GM18502 (cell line): Measurements from ENCODE around the gene RAN.
"Not testable (repeated sequence)": the region's sequence is repeated elsewhere in the genome, so short reads cannot be mapped to it uniquely, and the experiment has no call there.

Experiments used
- ATAC-seq: cut with Tn5 transposase; IDR thresholded peaks from one replicate; pipeline ENCODE4 v1.9.1; 2021; ENCODE audit warnings: mild to moderate bottlenecking; ENCODE audit not compliant: unreplicated experiment, poor library complexity

Gene RAN

DNA sequence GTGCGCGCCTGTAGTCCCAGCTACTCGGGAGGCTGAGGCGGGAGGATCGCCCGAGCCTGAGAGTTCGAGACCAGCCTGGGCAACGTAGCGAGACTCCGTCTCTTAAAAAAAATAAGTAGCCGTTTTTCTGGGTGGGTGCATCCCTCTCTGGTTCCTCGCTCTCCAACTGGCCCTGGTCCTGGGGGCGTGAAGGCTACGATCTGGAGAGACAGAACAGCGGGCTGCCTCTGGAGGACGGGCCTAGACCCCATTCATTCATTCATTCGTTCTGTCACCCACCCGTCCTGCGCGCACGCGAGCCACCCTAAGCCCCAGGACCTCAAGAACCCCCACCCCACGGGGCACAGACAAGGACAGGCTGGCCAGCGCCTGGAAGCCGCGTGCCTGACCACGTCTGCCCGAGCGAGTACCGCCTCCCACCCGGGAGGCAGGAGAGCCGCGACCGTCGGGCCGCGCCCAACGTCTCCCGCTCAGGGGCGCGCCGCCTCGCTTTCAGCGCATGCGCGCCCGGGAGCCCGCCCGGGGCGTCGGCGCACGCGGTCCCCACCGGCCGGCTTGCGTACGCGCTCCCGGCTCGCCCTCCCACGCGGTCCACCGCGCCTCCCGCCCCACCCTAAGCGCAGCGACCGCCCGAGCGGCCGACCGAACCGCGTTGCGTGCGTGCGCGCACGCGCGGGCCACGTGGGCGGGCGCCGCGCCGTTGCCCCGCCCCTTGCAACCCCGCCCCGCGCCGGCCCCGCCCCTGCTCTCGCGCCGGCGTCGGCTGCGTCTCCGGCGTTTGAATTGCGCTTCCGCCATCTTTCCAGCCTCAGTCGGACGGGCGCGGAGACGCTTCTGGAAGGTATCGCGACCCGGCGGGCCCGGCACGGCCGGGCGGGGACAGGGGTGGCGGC is at the start of gene RAN:
Gene RAN (plus strand): TSS at position 781 of the 893 bp plus-strand sequence. CDS start 528 bp downstream, outside the sequence.
- ATAC-seq: peak; percentile 67

- ATAC-seq: no peak
Observed at GRCh38 chr12:130825771-130826150, 46.1 kb upstream of the RAN start.

DNA sequence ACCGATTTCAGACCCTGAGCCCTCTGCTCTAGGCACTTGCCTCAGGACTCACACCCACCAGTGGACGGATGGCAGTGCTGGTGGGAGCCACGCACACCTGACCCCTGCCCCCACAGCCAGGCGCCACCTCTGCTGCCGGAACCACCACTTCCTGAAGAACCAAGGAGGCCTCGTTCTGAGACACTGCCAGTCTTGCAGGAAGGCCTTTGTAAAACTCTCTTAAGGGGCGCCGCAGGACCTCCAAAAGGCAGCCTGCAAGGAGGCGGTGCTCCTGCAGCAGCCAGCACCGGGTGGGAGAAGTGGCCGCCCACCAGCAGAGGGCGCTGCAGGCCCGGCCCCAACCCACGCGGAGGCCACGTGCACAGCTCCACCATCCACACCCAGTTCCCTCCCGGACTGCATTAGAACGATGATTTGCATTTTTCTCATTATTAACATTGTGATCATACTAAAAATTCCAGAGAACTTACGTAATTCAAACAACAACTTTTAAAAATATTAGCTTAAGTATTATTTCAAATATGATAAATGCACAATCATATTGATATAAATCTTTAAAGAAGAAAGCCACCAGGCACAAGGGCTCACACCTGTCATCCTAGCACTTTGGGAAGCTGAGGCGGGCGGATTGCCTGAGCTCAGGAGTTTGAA is 45.6 kb upstream of the RAN start:
- no peak for ATAC-seq

GRCh38 chr12:130827432-130827831 is 44.4 kb upstream of the RAN start:
- ATAC-seq: no peak

DNA sequence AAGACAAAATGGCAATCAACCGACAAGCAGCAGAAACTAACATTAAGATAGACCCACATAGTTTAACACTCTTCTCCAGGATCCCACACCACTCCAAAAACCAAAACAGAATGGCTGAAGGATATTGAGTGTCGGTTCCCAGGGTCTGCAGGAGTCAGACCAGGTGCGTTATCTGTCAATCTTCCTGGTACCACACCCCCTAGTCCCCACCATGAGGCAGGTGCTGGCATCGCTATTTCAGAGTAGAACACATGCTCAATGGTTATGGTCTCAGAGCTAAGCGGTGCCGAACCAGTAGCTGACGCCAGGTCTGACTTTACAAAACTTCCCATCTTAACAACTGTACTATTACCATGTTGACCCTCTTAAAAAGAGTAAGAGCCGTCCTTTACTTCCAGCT is 43.0 kb upstream of the RAN start:
- no peak for ATAC-seq

DNA sequence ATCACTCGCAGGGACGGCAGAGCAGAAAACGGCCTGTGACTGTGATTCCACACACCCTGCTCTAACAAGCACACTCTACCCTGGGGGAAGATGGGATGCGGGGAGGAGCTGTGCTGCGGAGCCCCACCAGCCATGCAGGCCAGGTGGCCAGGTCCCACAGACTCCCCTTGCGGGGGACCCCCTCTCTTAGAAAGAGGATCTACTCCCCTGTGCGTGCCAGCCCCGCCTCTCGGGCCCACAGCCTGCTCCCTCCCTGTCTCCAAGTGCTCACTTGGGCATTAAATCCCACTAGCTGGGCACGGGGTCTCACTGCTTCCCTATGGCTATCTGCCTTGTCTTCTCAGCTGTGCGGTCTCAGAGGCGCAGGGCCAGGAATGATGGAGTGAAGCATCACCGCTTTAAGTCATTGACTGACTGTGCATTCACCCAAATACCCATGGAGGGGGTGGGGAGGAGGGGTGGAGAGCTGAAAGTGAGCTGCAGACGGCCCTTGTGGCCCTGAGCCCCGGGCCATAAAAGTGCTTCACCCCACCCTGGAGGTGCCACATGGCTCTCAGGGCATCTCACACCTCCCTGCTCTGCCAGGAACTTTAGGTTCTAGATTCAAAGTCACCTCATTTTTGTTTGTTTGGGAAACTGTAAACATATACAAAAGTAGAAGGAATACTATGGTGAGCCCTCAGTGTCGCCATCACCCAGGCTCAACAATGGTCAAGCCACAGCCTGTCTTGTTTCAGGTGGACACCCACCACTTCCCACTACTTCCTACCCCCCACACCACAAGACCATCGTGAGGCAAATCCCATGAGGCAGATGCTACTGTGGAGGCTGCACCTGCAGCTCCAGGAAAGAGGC is 42.2 kb upstream of the RAN start:
- no peak for ATAC-seq

- no peak for ATAC-seq
Observed at GRCh38 chr12:130830246-130830551, 41.7 kb upstream of the RAN start.

DNA sequence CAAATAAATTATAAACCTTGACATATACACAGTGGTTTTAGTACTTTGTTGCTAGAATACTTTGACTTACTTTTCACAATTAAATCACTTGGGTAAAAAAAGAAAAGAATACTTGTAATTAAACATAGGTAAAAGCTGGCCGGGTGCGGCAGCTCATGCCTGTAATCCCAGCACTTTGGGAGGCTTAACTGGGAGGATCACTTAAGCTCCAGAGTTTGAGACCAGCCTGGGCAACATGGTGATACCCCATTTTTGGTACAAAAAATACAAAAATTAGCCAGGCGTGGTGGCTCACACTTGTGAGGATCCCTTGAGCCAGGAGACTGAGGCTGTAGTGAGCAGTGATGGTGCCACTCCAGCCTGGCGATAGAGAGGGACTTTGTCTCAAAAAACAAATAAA is 40.6 kb upstream of the RAN start:
- no peak for ATAC-seq

GRCh38 chr12:130831876-130832405 is 39.9 kb upstream of the RAN start:
- ATAC-seq: no peak

- no peak for ATAC-seq
Observed at GRCh38 chr12:130832561-130833209, 39.2 kb upstream of the RAN start.

GRCh38 chr12:130835011-130835410 is 36.9 kb upstream of the RAN start:
- ATAC-seq: no peak

- no peak for ATAC-seq
Observed at GRCh38 chr12:130835436-130835835, 36.4 kb upstream of the RAN start.

GRCh38 chr12:130838284-130838950 is 33.4 kb upstream of the RAN start:
- ATAC-seq: peak; percentile 50

DNA sequence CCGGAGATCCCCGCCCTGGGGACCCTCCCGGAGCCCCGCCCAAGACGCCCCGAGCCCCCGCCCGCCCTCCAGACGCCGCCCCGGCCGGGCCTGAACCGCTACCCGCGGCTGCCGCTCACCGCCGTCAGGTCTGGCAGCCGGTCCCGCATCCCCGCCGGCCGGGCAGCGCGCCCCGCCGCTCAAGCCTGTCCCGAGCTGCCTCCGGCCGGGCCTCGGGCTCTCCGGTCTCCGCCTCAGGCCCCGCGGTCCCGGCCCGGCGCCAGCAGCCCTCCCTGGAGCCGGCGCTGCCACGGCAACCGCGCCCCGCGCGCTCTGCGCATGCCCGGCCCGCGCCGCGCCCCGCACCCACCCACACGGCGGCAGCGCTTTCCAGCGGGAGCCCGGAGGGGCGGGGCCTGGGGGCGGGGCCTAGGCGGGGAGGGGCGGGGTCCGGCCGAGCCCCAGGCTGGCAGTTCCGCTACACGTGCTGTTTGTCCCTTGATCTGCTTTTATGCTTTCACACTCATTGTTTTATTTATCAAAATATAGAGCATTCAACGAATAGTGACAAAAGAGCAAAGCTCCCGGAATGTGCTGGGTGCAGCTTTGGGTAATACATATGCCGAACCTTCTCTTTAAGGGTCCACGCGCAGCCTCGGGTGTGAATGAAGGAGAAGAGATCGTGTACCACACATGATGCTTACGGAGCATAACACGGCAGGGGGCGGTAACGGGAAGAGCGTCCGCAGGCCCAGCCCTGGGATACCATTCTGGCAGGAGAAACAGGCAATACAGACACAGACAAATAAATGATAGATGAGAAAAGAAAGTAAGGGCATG is 32.7 kb upstream of the RAN start, which contains the start of gene STX2:
Gene STX2 (minus strand): TSS at position 300 of the 819 bp plus-strand sequence. CDS start 151 bp downstream, at position 149.
- peak; percentile 78 for ATAC-seq

DNA sequence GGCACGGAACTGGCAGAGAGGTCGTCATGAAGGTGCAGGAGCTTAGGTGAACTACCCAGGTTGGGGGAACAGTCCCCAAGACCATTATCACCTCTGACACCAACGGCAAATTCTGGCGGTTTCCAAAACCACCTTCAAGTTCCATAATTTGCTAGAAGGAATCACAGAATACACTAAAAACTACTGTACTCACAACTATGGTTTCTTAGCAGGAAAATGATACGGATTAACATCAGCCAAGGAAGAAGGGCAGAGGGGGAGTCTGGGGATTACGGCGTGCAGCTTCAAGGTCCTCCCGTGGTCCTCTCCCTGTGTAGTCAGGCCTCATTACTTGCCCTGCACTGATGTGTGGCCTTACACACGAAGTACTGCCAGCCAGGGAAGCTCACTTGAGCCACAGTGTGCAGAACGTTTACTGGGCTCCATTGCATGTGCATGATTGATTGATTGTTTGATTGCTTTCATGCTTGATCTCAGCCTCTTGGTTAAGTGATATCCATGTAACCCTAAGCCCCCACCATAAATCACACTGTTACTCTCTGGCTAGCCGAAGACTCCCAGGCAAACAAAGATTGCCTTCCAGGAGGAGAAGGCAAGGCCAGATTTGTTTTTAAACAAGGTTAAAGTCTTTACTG is 32.0 kb upstream of the RAN start:
- ATAC-seq: no peak

DNA sequence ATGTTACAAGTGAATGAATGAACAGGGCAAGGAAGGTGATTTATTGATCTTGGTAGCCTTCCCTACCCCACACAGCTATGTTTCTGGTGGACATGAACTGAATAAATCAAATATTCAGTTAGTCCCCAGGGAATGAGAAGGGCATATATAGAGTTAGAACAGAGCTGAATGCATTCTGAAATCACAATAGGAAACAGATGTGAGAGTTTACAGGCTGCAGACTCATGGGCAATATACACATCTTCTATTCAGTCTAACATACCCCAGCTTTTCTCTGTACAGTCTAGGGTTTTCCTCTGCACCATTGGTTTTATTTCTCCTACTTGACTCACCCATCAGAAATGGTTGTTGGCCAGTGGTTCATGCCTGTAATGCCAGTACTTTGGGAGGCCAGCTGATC is 25.5 kb upstream of the RAN start:
- ATAC-seq: no peak

DNA sequence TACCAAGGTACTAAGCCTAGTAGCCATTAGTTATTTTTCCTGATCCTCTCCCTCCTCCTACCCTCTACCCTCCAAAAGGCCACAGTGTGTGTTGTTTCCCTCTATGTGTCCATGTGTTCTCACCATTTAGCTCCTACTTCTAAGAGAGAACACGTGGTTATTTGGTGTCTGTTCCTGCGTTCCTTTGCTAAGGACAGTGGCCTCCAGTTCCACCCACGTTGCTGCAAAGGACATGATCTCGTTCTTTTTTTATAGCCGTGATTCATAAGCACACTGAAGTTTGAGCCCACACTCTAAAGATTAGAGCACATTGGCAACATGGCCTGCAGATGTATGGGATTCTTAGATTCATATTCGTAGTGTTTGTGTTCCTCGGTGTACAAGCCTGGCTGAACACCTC is 24.8 kb upstream of the RAN start:
- no peak for ATAC-seq

DNA sequence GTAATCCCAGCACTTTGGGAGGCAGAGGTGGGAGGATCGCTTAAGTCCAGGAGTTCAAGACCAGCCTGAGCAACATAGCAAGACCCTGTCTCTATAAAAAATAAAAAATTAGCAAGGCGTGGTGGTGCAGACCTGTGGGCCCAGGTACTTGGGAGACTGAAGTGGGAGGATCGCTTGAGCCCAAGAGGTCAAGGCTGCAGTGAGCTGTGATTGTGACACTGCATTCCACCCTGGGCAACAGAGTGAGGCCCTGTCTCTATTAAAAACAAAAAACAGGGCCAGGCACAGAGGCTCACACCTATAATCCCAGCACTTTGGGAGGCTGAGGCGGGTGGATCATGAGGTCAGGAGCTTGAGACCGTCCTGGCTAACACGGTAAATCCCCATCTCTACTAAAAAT is 23.8 kb upstream of the RAN start:
- not testable (repeated sequence) for ATAC-seq
